ENCODE data around the gene IFIH1. TPM values are rescaled to one million over a fixed set of nuclear protein-coding genes. Genes with fewer than 3 reads are reported as not detected.

Gene IFIH1
- total and polyA plus RNA-seq, 2 of the 8 experiments (the other 6 are each of a cell fraction or from before 2014, with no cell fraction given): 0.32 to 2.0 TPM

DNA sequence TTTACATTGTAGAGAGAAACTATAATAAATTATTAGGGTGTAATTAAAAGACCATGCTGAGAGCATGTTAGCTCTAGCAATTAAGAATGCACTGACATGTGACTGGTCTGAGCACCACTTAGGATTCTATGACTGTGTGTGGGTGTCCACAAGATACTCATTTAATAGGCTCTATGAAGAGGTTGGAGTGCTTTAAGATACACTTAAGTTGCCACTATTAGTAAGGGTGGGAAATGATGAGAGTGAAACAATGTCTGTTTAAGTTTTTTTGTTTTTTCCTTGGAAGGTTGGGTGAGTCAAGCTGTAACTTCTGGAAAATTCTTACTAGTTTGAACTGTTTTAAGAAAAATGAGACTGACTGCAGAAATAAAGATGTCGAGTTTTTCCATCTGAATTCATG is 73.4 kb downstream of the IFIH1 start (continued):
- TF ChIP-seq, protein P1, sequence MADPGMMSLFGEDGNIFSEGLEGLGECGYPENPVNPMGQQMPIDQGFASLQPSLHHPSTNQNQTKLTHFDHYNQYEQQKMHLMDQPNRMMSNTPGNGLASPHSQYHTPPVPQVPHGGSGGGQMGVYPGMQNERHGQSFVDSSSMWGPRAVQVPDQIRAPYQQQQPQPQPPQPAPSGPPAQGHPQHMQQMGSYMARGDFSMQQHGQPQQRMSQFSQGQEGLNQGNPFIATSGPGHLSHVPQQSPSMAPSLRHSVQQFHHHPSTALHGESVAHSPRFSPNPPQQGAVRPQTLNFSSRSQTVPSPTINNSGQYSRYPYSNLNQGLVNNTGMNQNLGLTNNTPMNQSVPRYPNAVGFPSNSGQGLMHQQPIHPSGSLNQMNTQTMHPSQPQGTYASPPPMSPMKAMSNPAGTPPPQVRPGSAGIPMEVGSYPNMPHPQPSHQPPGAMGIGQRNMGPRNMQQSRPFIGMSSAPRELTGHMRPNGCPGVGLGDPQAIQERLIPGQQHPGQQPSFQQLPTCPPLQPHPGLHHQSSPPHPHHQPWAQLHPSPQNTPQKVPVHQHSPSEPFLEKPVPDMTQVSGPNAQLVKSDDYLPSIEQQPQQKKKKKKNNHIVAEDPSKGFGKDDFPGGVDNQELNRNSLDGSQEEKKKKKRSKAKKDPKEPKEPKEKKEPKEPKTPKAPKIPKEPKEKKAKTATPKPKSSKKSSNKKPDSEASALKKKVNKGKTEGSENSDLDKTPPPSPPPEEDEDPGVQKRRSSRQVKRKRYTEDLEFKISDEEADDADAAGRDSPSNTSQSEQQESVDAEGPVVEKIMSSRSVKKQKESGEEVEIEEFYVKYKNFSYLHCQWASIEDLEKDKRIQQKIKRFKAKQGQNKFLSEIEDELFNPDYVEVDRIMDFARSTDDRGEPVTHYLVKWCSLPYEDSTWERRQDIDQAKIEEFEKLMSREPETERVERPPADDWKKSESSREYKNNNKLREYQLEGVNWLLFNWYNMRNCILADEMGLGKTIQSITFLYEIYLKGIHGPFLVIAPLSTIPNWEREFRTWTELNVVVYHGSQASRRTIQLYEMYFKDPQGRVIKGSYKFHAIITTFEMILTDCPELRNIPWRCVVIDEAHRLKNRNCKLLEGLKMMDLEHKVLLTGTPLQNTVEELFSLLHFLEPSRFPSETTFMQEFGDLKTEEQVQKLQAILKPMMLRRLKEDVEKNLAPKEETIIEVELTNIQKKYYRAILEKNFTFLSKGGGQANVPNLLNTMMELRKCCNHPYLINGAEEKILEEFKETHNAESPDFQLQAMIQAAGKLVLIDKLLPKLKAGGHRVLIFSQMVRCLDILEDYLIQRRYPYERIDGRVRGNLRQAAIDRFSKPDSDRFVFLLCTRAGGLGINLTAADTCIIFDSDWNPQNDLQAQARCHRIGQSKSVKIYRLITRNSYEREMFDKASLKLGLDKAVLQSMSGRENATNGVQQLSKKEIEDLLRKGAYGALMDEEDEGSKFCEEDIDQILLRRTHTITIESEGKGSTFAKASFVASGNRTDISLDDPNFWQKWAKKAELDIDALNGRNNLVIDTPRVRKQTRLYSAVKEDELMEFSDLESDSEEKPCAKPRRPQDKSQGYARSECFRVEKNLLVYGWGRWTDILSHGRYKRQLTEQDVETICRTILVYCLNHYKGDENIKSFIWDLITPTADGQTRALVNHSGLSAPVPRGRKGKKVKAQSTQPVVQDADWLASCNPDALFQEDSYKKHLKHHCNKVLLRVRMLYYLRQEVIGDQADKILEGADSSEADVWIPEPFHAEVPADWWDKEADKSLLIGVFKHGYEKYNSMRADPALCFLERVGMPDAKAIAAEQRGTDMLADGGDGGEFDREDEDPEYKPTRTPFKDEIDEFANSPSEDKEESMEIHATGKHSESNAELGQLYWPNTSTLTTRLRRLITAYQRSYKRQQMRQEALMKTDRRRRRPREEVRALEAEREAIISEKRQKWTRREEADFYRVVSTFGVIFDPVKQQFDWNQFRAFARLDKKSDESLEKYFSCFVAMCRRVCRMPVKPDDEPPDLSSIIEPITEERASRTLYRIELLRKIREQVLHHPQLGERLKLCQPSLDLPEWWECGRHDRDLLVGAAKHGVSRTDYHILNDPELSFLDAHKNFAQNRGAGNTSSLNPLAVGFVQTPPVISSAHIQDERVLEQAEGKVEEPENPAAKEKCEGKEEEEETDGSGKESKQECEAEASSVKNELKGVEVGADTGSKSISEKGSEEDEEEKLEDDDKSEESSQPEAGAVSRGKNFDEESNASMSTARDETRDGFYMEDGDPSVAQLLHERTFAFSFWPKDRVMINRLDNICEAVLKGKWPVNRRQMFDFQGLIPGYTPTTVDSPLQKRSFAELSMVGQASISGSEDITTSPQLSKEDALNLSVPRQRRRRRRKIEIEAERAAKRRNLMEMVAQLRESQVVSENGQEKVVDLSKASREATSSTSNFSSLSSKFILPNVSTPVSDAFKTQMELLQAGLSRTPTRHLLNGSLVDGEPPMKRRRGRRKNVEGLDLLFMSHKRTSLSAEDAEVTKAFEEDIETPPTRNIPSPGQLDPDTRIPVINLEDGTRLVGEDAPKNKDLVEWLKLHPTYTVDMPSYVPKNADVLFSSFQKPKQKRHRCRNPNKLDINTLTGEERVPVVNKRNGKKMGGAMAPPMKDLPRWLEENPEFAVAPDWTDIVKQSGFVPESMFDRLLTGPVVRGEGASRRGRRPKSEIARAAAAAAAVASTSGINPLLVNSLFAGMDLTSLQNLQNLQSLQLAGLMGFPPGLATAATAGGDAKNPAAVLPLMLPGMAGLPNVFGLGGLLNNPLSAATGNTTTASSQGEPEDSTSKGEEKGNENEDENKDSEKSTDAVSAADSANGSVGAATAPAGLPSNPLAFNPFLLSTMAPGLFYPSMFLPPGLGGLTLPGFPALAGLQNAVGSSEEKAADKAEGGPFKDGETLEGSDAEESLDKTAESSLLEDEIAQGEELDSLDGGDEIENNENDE (IDR thresholded peaks at IDR 0.05; ENCODE audit: insufficient replicate concordance, low read length): no peak
- TF ChIP-seq RAD21 (IDR thresholded peaks at IDR 0.05 in 1 of 2, conservative IDR thresholded peaks at IDR 0.05 in 1 of 2; ENCODE audit: low read depth in 2 of 2, low read length in 2 of 2) (no peak), SP2 (IDR thresholded peaks at IDR 0.05; ENCODE audit: low read length) (no peak), POU5F1 (IDR thresholded peaks at IDR 0.05; ENCODE audit: low read depth, low read length) (no peak), BRCA1 (IDR thresholded peaks at IDR 0.05; ENCODE audit: low read depth, low read length) (no peak), RFX5 (IDR thresholded peaks at IDR 0.05; ENCODE audit: borderline replicate concordance, low read depth, low read length) (no peak), ZNF274 (IDR thresholded peaks at IDR 0.05; ENCODE audit: borderline replicate concordance, extremely low read depth, low read length) (no peak), YY1 (IDR thresholded peaks at IDR 0.05; ENCODE audit: low read depth, low read length) (no peak), NANOG (IDR thresholded peaks at IDR 0.05; ENCODE audit: insufficient read depth, low read depth, low read length, poor library complexity, severe bottlenecking) (no peak), TAF7 (optimal IDR thresholded peaks at IDR 0.05; ENCODE audit: borderline replicate concordance, low read depth, low read length) (no peak), ASH2L (IDR thresholded peaks at IDR 0.05; ENCODE audit: low read length) (no peak)

Data from H1 (cell line).